C1 segment of cervical spinal cord (tissue), 14 donors: ENCODE measurements around the gene PITPNC1.
"Not testable (repeated sequence)": the region's sequence is repeated elsewhere in the genome, so short reads cannot be mapped to it uniquely, and the experiment has no call there.

Experiments used
- DNase-seq, 14 donors: peaks; one replicate each; lab custom pipeline; 2025; lab: John Stamatoyannopoulos, UW

PITPNC1 gene

GRCh38 chr17:67725373-67725791, 348.3 kb downstream of the PITPNC1 start:
- DNase-seq = no peak

- DNase-seq = no peak
These were observed 348.7 kb downstream of the PITPNC1 start for GRCh38 chr17:67725807-67726206.

GRCh38 chr17:67727152-67728039, 350.3 kb downstream of the PITPNC1 start:
- DNase-seq = not testable (repeated sequence)

GRCh38 chr17:67729903-67730302, 352.8 kb downstream of the PITPNC1 start:
- DNase-seq = no peak

GRCh38 chr17:67730731-67731130, 353.6 kb downstream of the PITPNC1 start:
- no peak for DNase-seq

GRCh38 chr17:67733449-67733848, 356.4 kb downstream of the PITPNC1 start:
- DNase-seq = no peak

- DNase-seq = no peak
These were observed 360.1 kb downstream of the PITPNC1 start for GRCh38 chr17:67737145-67737544.

GRCh38 chr17:67742025-67742424, 364.9 kb downstream of the PITPNC1 start:
- DNase-seq = no peak
